Motor neuron (in vitro differentiated cells): Measurements from ENCODE around the gene WDR82. TPM values are rescaled to one million over a fixed set of nuclear protein-coding genes. Genes with fewer than 3 reads are reported as not detected.
A peak's percentile ranks its signal among the peaks of the same experiment; 100 is the strongest.
"Not testable (repeated sequence)": the region's sequence is repeated elsewhere in the genome, so short reads cannot be mapped to it uniquely, and the experiment has no call there.

ENCODE experiments used
- ATAC-seq, 8 experiments: fragments of 200-7000 bp; cut with Tn5 transposase; replicated peaks in 6 of 8; 2 replicates each; pipeline ENCODE4 v1.8.0; 2021; ENCODE audit warnings: mild to moderate bottlenecking in 8 of 8, moderate library complexity in 8 of 8
- H3K27ac ChIP-seq, 2 donors: fragments of 250-450 bp; sonication (Bioruptor Pico); 2 replicates each; pipeline ENCODE4 v1.9.0; 2021; ENCODE audit warnings: antibody characterized with exemption in 2 of 2, mild to moderate bottlenecking in 2 of 2, moderate library complexity in 1 of 2
- H3K4me1 ChIP-seq, 2 donors: fragments of 250-450 bp; sonication (Bioruptor Pico); replicated peaks in 1 of 2; 2 replicates each; pipeline ENCODE4 v1.6.1; 2021; ENCODE audit warnings: antibody characterized with exemption in 2 of 2, mild to moderate bottlenecking in 2 of 2, moderate library complexity in 1 of 2
- H3K4me3 ChIP-seq, 5 donors: fragments of 250-450 bp; sonication (Bioruptor Pico); 2 replicates each; pipeline ENCODE4 v1.9.0; 2021; ENCODE audit warnings: antibody characterized with exemption in 5 of 5, mild to moderate bottlenecking in 5 of 5, moderate library complexity in 4 of 5
- WGBS, 10 experiments: fragments of 450-650 bp; shearing (Covaris generic); methylation state at CpG; one replicate each; pipeline ENCODE4 v1.0.0; 2022; 5-methylcytosine and 5-hydroxymethylcytosine counted together
- in situ Hi-C, 9 experiments: fragments of 400-800 bp; cut with MboI; loops; one replicate each; pipeline ENCODE4 v1.15.0; 2021; ENCODE audit warnings: low sequenced_read_pairs in 9 of 9, low pct_unique_long_range_greater_than_20kb in 2 of 9; ENCODE audit not compliant: unreplicated experiment in 9 of 9
- total RNA-seq, 8 experiments: library from RNA; unstranded; fragments of 300-600 nt; gene quantifications; 2 replicates each; pipeline versions ENCODE4 v1.2.3 to v1.2.4, GENCODE V29; 2022

The WDR82 gene
- total RNA-seq, 8 experiments from 2014 or later = 48.6 to 104 (median 82.4) TPM

- ATAC-seq = peak in 6 of 8 experiments; percentile 10 to 33 (median 18)
- peaks cover 17 to 28% of the 10 kb centered on the region in 2 donors for H3K4me1 ChIP-seq
- peak overlapping the region; percentile 97 for H3K27ac ChIP-seq
- H3K4me3 ChIP-seq = peak overlapping the region; percentile 66 to 97 (median 82)
- WGBS, 10 experiments = 0 to 8% (median 1%) methylated on average over 5 to 23 of the region's 28 CpGs
- in situ Hi-C loops = no loop called here
These were observed 1.1 kb downstream of the WDR82 start for GRCh38 chr3:52277071-52277964.

- in situ Hi-C loops, H3K27ac ChIP-seq, H3K4me3 ChIP-seq, ATAC-seq: not testable (repeated sequence)
- 87 to 100% (median 97%) methylated on average over 3 to 16 of the region's 18 CpGs; no CpG with 5 or more reads in 1 of the 10 experiments for WGBS, 10 experiments
- peaks cover 19% of the 10 kb centered on the region in 2 donors for H3K4me1 ChIP-seq
These were observed 3.7 kb downstream of the WDR82 start for GRCh38 chr3:52274781-52275180.

- ATAC-seq = no peak
- WGBS, 10 experiments = 80 to 100% (median 85%) methylated on average over 1 to 3 of the region's 3 CpGs; no CpG with 5 or more reads in 6 of the 10 experiments
- H3K27ac ChIP-seq = no peak overlapping the region
- in situ Hi-C loops = no loop called here
- H3K4me1 ChIP-seq = peaks cover 11 to 12% of the 10 kb centered on the region in 2 donors
- H3K4me3 ChIP-seq = no peak overlapping the region
These were observed 5.6 kb downstream of the WDR82 start for GRCh38 chr3:52272831-52273230.

- WGBS, 10 experiments = 82 to 100% (median 98%) methylated on average over 1 to 6 of the region's 9 CpGs; no CpG with 5 or more reads in 2 of the 10 experiments
- peaks cover 11 to 12% of the 10 kb centered on the region in 2 donors for H3K4me1 ChIP-seq
- in situ Hi-C loops, H3K27ac ChIP-seq, H3K4me3 ChIP-seq, ATAC-seq: not testable (repeated sequence)
These were observed 6.3 kb downstream of the WDR82 start for GRCh38 chr3:52272172-52272571.

- Histone ChIP-seq H3K4me1 (peaks cover 0 to 11% of the 10 kb centered on the region in 2 donors), H3K4me3 (no peak overlapping the region), H3K27ac (no peak overlapping the region)
- 41 to 97% (median 90%) methylated on average over 2 to 8 of the region's 9 CpGs; no CpG with 5 or more reads in 1 of the 10 experiments for WGBS, 10 experiments
- ATAC-seq = no peak
- in situ Hi-C loops = no loop called here
These were observed 8.1 kb downstream of the WDR82 start for GRCh38 chr3:52270252-52270754.

- 24 to 100% (median 83%) methylated on average over 1 to 3 of the region's 3 CpGs for WGBS, 10 experiments
- in situ Hi-C loops = no loop called here
- Histone ChIP-seq H3K27ac (no peak overlapping the region), H3K4me3 (no peak overlapping the region), H3K4me1 (peaks cover 0 to 11% of the 10 kb centered on the region in 2 donors)
- ATAC-seq = no peak
These were observed 8.7 kb downstream of the WDR82 start for GRCh38 chr3:52269776-52270175.

- in situ Hi-C loops = no loop called here
These were observed 10.4 kb downstream of the WDR82 start for GRCh38 chr3:52268036-52268435.

GRCh38 chr3:52265387-52265786 is 13.1 kb downstream of the WDR82 start:
- WGBS, 10 experiments = 88 to 100% (median 100%) methylated on average over 1 to 6 of the region's 6 CpGs; no CpG with 5 or more reads in 3 of the 10 experiments
- in situ Hi-C loops = no loop called here
- Histone ChIP-seq H3K4me3 (no peak overlapping the region), H3K27ac (no peak overlapping the region), H3K4me1 (no peaks in the 10 kb centered on the region)
- ATAC-seq = no peak

More at GRCh38 chr3:52268036-52268435, 10.4 kb downstream of the WDR82 start:
- Histone ChIP-seq H3K27ac (no peak overlapping the region), H3K4me1 (peaks cover 0 to 11% of the 10 kb centered on the region in 2 donors), H3K4me3 (no peak overlapping the region)
- no peak for ATAC-seq
- 89 to 100% (median 97%) methylated on average over 1 to 7 of the region's 7 CpGs; no CpG with 5 or more reads in 2 of the 10 experiments for WGBS, 10 experiments

GRCh38 chr3:52262447-52262846 is 16.0 kb downstream of the WDR82 start:
- Histone ChIP-seq H3K27ac (no peak overlapping the region), H3K4me1 (no peaks in the 10 kb centered on the region), H3K4me3 (no peak overlapping the region)
- in situ Hi-C loops = no loop called here
- no peak for ATAC-seq

GRCh38 chr3:52259448-52259847 is 19.0 kb downstream of the WDR82 start:
- no peak overlapping the region for H3K27ac ChIP-seq
- no peak overlapping the region for H3K4me3 ChIP-seq
- ATAC-seq = no peak
- in situ Hi-C loops = no loop called here
- 71 to 100% (median 88%) methylated on average over 1 to 4 of the region's 4 CpGs; no CpG with 5 or more reads in 1 of the 10 experiments for WGBS, 10 experiments
- H3K4me1 ChIP-seq = no peaks in the 10 kb centered on the region

GRCh38 chr3:52259035-52259434 is 19.4 kb downstream of the WDR82 start:
- no peak overlapping the region for H3K4me3 ChIP-seq
- in situ Hi-C loops = no loop called here
- WGBS, 10 experiments = 0 to 100% (median 71%) methylated on average over 1 of the region's 1 CpG; no CpG with 5 or more reads in 5 of the 10 experiments
- H3K4me1 ChIP-seq = no peaks in the 10 kb centered on the region
- ATAC-seq = no peak
- H3K27ac ChIP-seq = no peak overlapping the region

GRCh38 chr3:52257911-52258310 is 20.5 kb downstream of the WDR82 start:
- in situ Hi-C loops = no loop called here
- WGBS, 10 experiments = 57 to 100% (median 100%) methylated on average over 1 to 4 of the region's 4 CpGs
- H3K27ac ChIP-seq = no peak overlapping the region

GRCh38 chr3:52256622-52257021 is 21.8 kb downstream of the WDR82 start:
- no peak overlapping the region for H3K27ac ChIP-seq

More at GRCh38 chr3:52257911-52258310, 20.5 kb downstream of the WDR82 start:
- Histone ChIP-seq H3K4me1 (no peaks in the 10 kb centered on the region), H3K4me3 (no peak overlapping the region)
- no peak for ATAC-seq

More at GRCh38 chr3:52256622-52257021, 21.8 kb downstream of the WDR82 start:
- in situ Hi-C loops = no loop called here
- Histone ChIP-seq H3K4me3 (no peak overlapping the region), H3K4me1 (no peaks in the 10 kb centered on the region)
- WGBS, 10 experiments = no CpG with 5 or more reads among the region's 4 CpGs
- ATAC-seq = no peak
